Measurements from ENCODE around the gene ARL8B.

Gene ARL8B

GRCh38 chr3:5214352-5214751 is 92.3 kb downstream of the ARL8B start:
- DNase-seq (ENCODE audit: low spot score), result no peak

GRCh38 chr3:5217824-5218595 is 95.9 kb downstream of the ARL8B start:
- DNase-seq (ENCODE audit: low spot score), result no peak

- no peak for DNase-seq (ENCODE audit: low spot score)
Measured at GRCh38 chr3:5218815-5219214, 96.7 kb downstream of the ARL8B start.

DNA sequence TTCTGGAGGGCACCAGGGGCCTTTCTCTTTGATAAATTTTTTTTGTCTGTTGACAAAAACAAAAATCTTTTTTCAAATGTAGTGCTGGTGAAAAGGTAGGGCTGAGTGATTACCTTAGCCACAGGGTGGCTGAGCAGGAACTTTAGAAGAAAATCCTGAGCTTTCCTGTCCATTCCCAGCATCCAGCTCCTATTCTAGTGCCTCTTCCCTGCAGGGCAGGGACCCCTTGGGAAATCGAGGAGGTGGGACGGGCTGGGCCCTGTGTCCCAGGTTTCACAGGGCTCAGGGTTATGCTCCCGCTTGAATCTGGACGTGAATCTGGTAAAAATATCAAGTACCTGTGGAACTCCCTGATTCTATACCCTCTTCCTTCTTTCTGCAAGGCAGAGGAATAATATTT is 97.1 kb downstream of the ARL8B start:
- DNase-seq (ENCODE audit: low spot score), result no peak

- DNase-seq (ENCODE audit: low spot score), result no peak
Measured at GRCh38 chr3:5220193-5220592, 98.1 kb downstream of the ARL8B start.

- DNase-seq (ENCODE audit: low spot score), result no peak
Measured at GRCh38 chr3:5220667-5221431, 98.8 kb downstream of the ARL8B start.

DNA sequence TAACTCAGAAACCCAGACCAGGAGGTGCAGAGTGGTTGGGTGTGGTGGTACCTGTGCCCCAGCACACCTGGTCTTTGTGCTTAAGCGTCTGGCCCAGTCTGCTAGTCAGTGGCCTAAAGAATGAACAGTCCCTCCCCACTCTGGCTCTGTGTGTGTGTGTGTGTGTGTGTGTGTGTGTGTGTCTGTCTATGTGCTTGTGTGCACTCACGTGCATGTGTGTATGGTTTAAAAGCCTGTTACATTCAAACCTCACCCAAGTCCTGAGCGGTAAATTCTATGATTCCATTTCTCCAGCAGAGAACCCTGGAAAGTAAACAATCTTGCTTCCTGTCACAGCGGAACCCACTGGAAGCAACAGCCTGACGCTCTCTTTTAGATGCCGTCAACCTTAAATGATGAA is 99.6 kb downstream of the ARL8B start:
- DNase-seq (ENCODE audit: low spot score), result no peak

- DNase-seq (ENCODE audit: low spot score), result no peak
Measured at GRCh38 chr3:5222283-5223005, 100.4 kb downstream of the ARL8B start.

DNA sequence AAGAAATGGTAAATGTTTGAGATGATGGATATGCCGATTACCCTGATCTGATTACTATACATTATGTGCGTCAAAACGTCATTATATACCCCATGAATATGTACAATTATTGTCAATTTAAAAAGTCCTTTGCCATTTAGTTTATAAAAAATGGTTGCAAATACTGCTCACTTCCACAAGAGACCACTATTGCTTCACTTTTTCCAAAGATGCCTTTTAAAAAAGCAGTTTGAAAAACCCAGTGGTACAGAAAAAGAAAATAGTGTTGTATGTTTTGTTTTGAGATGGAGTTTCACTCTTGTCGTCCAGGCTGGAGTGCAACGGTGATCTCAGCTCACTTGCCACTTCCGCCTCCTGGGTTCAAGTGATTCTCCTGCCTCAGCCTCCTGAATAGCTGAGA is 104.7 kb downstream of the ARL8B start:
- peak; percentile 36 for DNase-seq (ENCODE audit: low spot score)

- no peak for DNase-seq (ENCODE audit: low spot score)
Measured at GRCh38 chr3:5227812-5228211, 105.7 kb downstream of the ARL8B start.

- no peak for DNase-seq (ENCODE audit: low spot score)
Measured at GRCh38 chr3:5229414-5229813, 107.3 kb downstream of the ARL8B start.

Measured in AG08396 (cell line).